SK-N-SH (cell line): ENCODE measurements around the gene ICA1. TPM values are rescaled to one million over a fixed set of nuclear protein-coding genes. Genes with fewer than 3 reads are reported as not detected.
A peak's percentile ranks its signal among the peaks of the same experiment; 100 is the strongest.

Experiments
- CTCF ChIA-PET: fragments of 300-600, 350-600 bp; formaldehyde crosslinking; extraction: SDS; loops from one replicate; lab custom pipeline; 2021; lab: Yijun Ruan, JAX
- POLR2A ChIA-PET: fragments of 350-600 bp; sonication (Branson Sonifier 250); formaldehyde crosslinking; extraction: SDS; loops from one replicate; lab custom pipeline; 2020; ENCODE audit warnings: antibody characterized with exemption, inconsistent platforms; lab: Yijun Ruan, JAX
- DNase-seq: peaks from one replicate; pipeline ENCODE4 v3.0.0; 2012
- H2AFZ ChIP-seq: fragments of 200-600 bp; sonication (generic); 2 replicates; pipeline ENCODE4 v1.8.1; 2016; ENCODE audit warnings: antibody characterized with exemption, mild to moderate bottlenecking, low read depth
- H3F3A ChIP-seq: fragments of 200-600 bp; sonication (generic); replicated peaks from 2 replicates; pipeline ENCODE3; 2016; ENCODE audit warnings: antibody characterized with exemption, mild to moderate bottlenecking; ENCODE audit not compliant: insufficient read depth
- H3K27ac ChIP-seq, 2 experiments: fragments of 200-500 bp in 1 of 2; fragments of 200-600 bp in 1 of 2; sonication (Bioruptor generic) in 1 of 2; sonication (generic), shearing (Covaris generic) in 1 of 2; 2 replicates each; pipeline versions ENCODE4 v1.5.1 to v1.6.1; 2014 to 2016; ENCODE audit warnings: low read depth in 2 of 2, inconsistent platforms in 1 of 2, low read length in 1 of 2, mild to moderate bottlenecking in 1 of 2, mixed read lengths in 1 of 2
- H3K27me3 ChIP-seq: fragments of 200-600 bp; sonication (generic), shearing (Covaris generic); 2 replicates; pipeline ENCODE4 v1.6.1; 2016; ENCODE audit warnings: mixed run types; ENCODE audit not compliant: insufficient read depth
- H3K36me3 ChIP-seq, 2 experiments: fragments of 200-500 bp in 1 of 2; fragments of 200-600 bp in 1 of 2; sonication (Bioruptor generic) in 1 of 2; sonication (generic) in 1 of 2; replicated peaks in 1 of 2; 2 replicates each; pipeline versions ENCODE3 to v1.5.1; 2014 to 2016; ENCODE audit warnings: low read length in 1 of 2, mild to moderate bottlenecking in 1 of 2; ENCODE audit not compliant: insufficient read depth in 2 of 2, control insufficient read depth in 1 of 2
- H3K4me1 ChIP-seq, 2 experiments: fragments of 200-500 bp in 1 of 2; fragments of 200-600 bp in 1 of 2; sonication (Bioruptor generic) in 1 of 2; sonication (generic), shearing (Covaris generic) in 1 of 2; 2 replicates each; pipeline versions ENCODE4 v1.5.1 to v1.6.1; 2014 to 2016; ENCODE audit warnings: low read depth in 1 of 2, low read length in 1 of 2, mixed run types in 1 of 2; ENCODE audit not compliant: insufficient read depth in 2 of 2, control insufficient read depth in 1 of 2
- H3K4me2 ChIP-seq: fragments of 200-600 bp; sonication (generic), shearing (Covaris generic); 2 replicates; pipeline ENCODE4 v1.6.1; 2017; ENCODE audit warnings: mixed run types
- H3K4me3 ChIP-seq, 2 experiments: fragments of 200-500 bp in 1 of 2; fragments of 200-600 bp in 1 of 2; sonication (Bioruptor generic) in 1 of 2; sonication (generic), shearing (Covaris generic) in 1 of 2; 2 replicates each; pipeline versions ENCODE4 v1.5.1 to v1.8.1; 2014 to 2016; ENCODE audit warnings: low read depth in 2 of 2, inconsistent platforms in 1 of 2, low read length in 1 of 2, mild to moderate bottlenecking in 1 of 2, mixed read lengths in 1 of 2, moderate library complexity in 1 of 2
- H3K79me2 ChIP-seq: fragments of 200-600 bp; sonication (generic); 2 replicates; pipeline ENCODE4 v1.8.1; 2017; ENCODE audit warnings: mild to moderate bottlenecking; ENCODE audit not compliant: insufficient read depth
- H3K9ac ChIP-seq: fragments of 200-600 bp; sonication (generic); 2 replicates; pipeline ENCODE4 v1.6.1; 2017; ENCODE audit warnings: mixed run types
- H3K9me2 ChIP-seq: fragments of 200-600 bp; sonication (generic); 2 replicates; pipeline ENCODE4 v1.6.1; 2017; ENCODE audit warnings: mixed run types
- H3K9me3 ChIP-seq: fragments of 200-600 bp; sonication (generic); 2 replicates; pipeline ENCODE4 v1.6.1; 2017; ENCODE audit warnings: mixed run types, mild to moderate bottlenecking, moderate library complexity
- H4K20me1 ChIP-seq: fragments of 200-600 bp; sonication (generic); 2 replicates; pipeline ENCODE4 v1.6.1; 2017; ENCODE audit warnings: mild to moderate bottlenecking, mixed run types; ENCODE audit not compliant: insufficient read depth
- CHD2 ChIP-seq: fragments of 150-350 bp; IDR thresholded peaks from 2 replicates; pipeline ENCODE4 v1.6.1; 2018; ENCODE audit warnings: low read length; ENCODE audit not compliant: partially characterized antibody
- CTCF ChIP-seq: fragments of 200-600 bp; sonication (generic); IDR thresholded peaks from 2 replicates; pipeline ENCODE4 v1.6.1; 2017; ENCODE audit warnings: antibody characterized with exemption, mild to moderate bottlenecking, moderate library complexity
- EP300 ChIP-seq, 2 experiments: IDR thresholded peaks; 2 replicates each; pipeline versions ENCODE4 v1.4.0 to v1.6.1; 2012; ENCODE audit warnings: borderline replicate concordance in 1 of 2, low read depth in 1 of 2, low read length in 1 of 2
- EZH2phosphoT487 ChIP-seq: fragments of 200-600 bp; sonication (generic); IDR thresholded peaks from 2 replicates; pipeline ENCODE4 v1.6.1; 2017; ENCODE audit warnings: low read depth, mixed run types, mild to moderate bottlenecking, antibody characterized with exemption, moderate library complexity, borderline replicate concordance
- GATA2 ChIP-seq: sonication (generic); formaldehyde crosslinking; IDR thresholded peaks from 2 replicates; pipeline ENCODE4 v1.5.0; 2020; ENCODE audit warnings: mild to moderate bottlenecking, missing genetic modification reagents
- IRF3 ChIP-seq: fragments of 150-350 bp; IDR thresholded peaks from 2 replicates; pipeline ENCODE4 v1.6.1; 2016; ENCODE audit warnings: mild to moderate bottlenecking, low read depth, low read length
- MAX ChIP-seq: IDR thresholded peaks from 2 replicates; pipeline ENCODE4 v1.4.0; 2012; ENCODE audit warnings: low read depth
- NFIC ChIP-seq: IDR thresholded peaks from 2 replicates; pipeline ENCODE4 v1.4.0; 2012; ENCODE audit warnings: borderline replicate concordance
- RAD21 ChIP-seq: IDR thresholded peaks from 2 replicates; pipeline ENCODE4 v1.6.1; 2012; ENCODE audit warnings: mild to moderate bottlenecking, low read length
- TCF12 ChIP-seq: IDR thresholded peaks from 2 replicates; pipeline ENCODE4 v1.4.0; 2012
- ZBTB33 ChIP-seq: IDR thresholded peaks from 2 replicates; pipeline ENCODE4 v1.4.0; 2012; ENCODE audit warnings: low read depth, borderline replicate concordance
- whole genome bisulfite sequencing: methylation state at CpG from one replicate; pipeline ENCODE4 v1.1.6; 2017; ENCODE audit warnings: low lambda C conversion rate; 5-methylcytosine and 5-hydroxymethylcytosine counted together
- polyA plus RNA-seq, 3 experiments: library from polyadenylated mRNA; depleted of rRNA; stranded (reverse); fragments of >200 nt; gene quantifications; 2 replicates each; pipeline ENCODE4 v1.2.3, GENCODE V29; 2012
- TF ChIP-seq, protein P1 (sequence below): fragments of 150-350 bp; IDR thresholded peaks from 2 replicates; pipeline ENCODE4 v1.6.1; 2017; ENCODE audit warnings: antibody characterized with exemption, low read length, low read depth, borderline replicate concordance

Gene ICA1
- polyA plus RNA-seq, 1 of the 3 experiments (the other 2 are of a cell fraction), result 2.4 TPM

GRCh38 chr7:8214244-8214824, 47.6 kb downstream of the ICA1 start:
- Histone ChIP-seq H3K9ac (no peak overlapping the region), H3K9me3 (no peaks in the 10 kb centered on the region), H3K4me1 (peaks cover 0 to 70% of the 10 kb centered on the region in 2 experiments; a peak in 2 of 4 replicates), H3K27ac (peak overlapping the region in 1 of 2 experiments; percentile 93; a peak in 2 of 4 replicates), H3K27me3 (no peaks in the 10 kb centered on the region), H2AFZ (no peak overlapping the region), H4K20me1 (no peaks in the 10 kb centered on the region), H3K9me2 (no peaks in the 10 kb centered on the region), H3K4me2 (no peak overlapping the region), H3K4me3 (no peak overlapping the region), H3K79me2 (no peaks in the 10 kb centered on the region), H3K36me3 (peaks cover 0 to 41% of the 10 kb centered on the region in 2 experiments), H3F3A (no peaks in the 10 kb centered on the region)
- no peak for DNase-seq
- ChIA-PET POLR2A (interaction anchor here (1.0 to 2.3 kb wide), 5 partner anchors 14 to 249 kb away, joined by 3 to 10 read pairs (median 6); partner anchors contain the start of gene ICA1), CTCF (interaction anchor here (0.9 to 4.1 kb wide), 10 partner anchors 9 to 629 kb away, joined by 3 to 21 read pairs (median 6); no protein-coding TSS in a partner anchor)
- TF ChIP-seq CTCF (no peak), TCF12 (no peak), EZH2phosphoT487 (no peak), CHD2 (no peak), EP300 (IDR thresholded peaks at IDR 0.05; ENCODE audit: borderline replicate concordance in 1 of 2, low read depth in 1 of 2, low read length in 1 of 2) (0 out of 4 replicates have a peak, but pooled peaks of 1 of the 2 experiments have one; percentile 8), NFIC (no peak), MAX (no peak), ZBTB33 (no peak), RAD21 (no peak), IRF3 (no peak), GATA2 (peak; percentile 36)
- TF ChIP-seq, protein P1, sequence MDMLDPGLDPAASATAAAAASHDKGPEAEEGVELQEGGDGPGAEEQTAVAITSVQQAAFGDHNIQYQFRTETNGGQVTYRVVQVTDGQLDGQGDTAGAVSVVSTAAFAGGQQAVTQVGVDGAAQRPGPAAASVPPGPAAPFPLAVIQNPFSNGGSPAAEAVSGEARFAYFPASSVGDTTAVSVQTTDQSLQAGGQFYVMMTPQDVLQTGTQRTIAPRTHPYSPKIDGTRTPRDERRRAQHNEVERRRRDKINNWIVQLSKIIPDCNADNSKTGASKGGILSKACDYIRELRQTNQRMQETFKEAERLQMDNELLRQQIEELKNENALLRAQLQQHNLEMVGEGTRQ, result no peak
- WGBS, result 56% methylated on average over 8 of the region's 8 CpGs
